CD14-positive monocyte (primary cell): Measurements from ENCODE around the gene IGSF8. TPM values are rescaled to one million over a fixed set of nuclear protein-coding genes. Genes with fewer than 3 reads are reported as not detected.

ENCODE experiments used
- DNase-seq, 3 donors: peaks; one replicate each; pipeline ENCODE4 v3.0.0-alpha.2; 2011 to 2022
- H2AFZ ChIP-seq: 2 replicates; pipeline ENCODE4 v1.6.0; 2012; ENCODE audit warnings: mild to moderate bottlenecking, low read depth, low read length, inconsistent platforms; ENCODE audit not compliant: insufficient read depth, poor library complexity, severe bottlenecking
- H3K27ac ChIP-seq, 2 donors: 1 replicate in 1 of 2; 2 replicates in 1 of 2; pipeline ENCODE4 v1.5.1; 2012 to 2013; ENCODE audit warnings: low read length in 2 of 2, control low read depth in 1 of 2, inconsistent platforms in 1 of 2, low read depth in 1 of 2, mild to moderate bottlenecking in 1 of 2
- H3K27me3 ChIP-seq, 2 donors: one replicate each; pipeline versions ENCODE4 v1.6.0 to v1.6.1; 2011 to 2013; ENCODE audit warnings: low read length in 2 of 2; ENCODE audit not compliant: control insufficient read depth in 2 of 2, insufficient read depth in 2 of 2
- H3K36me3 ChIP-seq, 2 donors: replicated peaks in 1 of 2; 1 replicate in 1 of 2; 2 replicates in 1 of 2; pipeline versions ENCODE4 v1.5.1 to v1.6.1; 2012 to 2013; ENCODE audit warnings: low read length in 2 of 2, control low read depth in 1 of 2, inconsistent platforms in 1 of 2, mild to moderate bottlenecking in 1 of 2; ENCODE audit not compliant: insufficient read depth in 2 of 2, control insufficient read depth in 1 of 2
- H3K4me1 ChIP-seq, 2 donors: 1 replicate in 1 of 2; 2 replicates in 1 of 2; pipeline versions ENCODE4 v1.5.1 to v1.6.1; 2012 to 2013; ENCODE audit warnings: low read length in 2 of 2, control low read depth in 1 of 2, inconsistent platforms in 1 of 2, mild to moderate bottlenecking in 1 of 2, moderate library complexity in 1 of 2; ENCODE audit not compliant: insufficient read depth in 2 of 2, control insufficient read depth in 1 of 2
- H3K4me2 ChIP-seq: replicated peaks from 2 replicates; pipeline ENCODE3; 2012; ENCODE audit warnings: low read length, moderate library complexity, mild to moderate bottlenecking; ENCODE audit not compliant: poor library complexity, severe bottlenecking; ENCODE audit errors: extremely low read depth
- H3K4me3 ChIP-seq, 3 experiments: fragments of 200-600 bp in 1 of 3; sonication (generic) in 1 of 3; replicated peaks in 1 of 3; 1 replicate in 2 of 3; 2 replicates in 1 of 3; pipeline ENCODE4 v1.5.1; 2011 to 2013; ENCODE audit warnings: low read length in 3 of 3, mild to moderate bottlenecking in 3 of 3, control low read depth in 2 of 3, low read depth in 2 of 3, inconsistent platforms in 1 of 3, moderate library complexity in 1 of 3
- H3K79me2 ChIP-seq: 2 replicates; pipeline ENCODE4 v1.6.0; 2012; ENCODE audit warnings: mild to moderate bottlenecking, control low read depth, inconsistent platforms, low read length, moderate library complexity; ENCODE audit not compliant: insufficient read depth
- H3K9ac ChIP-seq: 2 replicates; pipeline ENCODE4 v1.6.0; 2017; ENCODE audit warnings: low read length, mild to moderate bottlenecking; ENCODE audit not compliant: insufficient read depth, poor library complexity, severe bottlenecking
- H3K9me3 ChIP-seq, 2 donors: replicated peaks in 1 of 2; 1 replicate in 1 of 2; 2 replicates in 1 of 2; pipeline versions ENCODE4 v1.5.1 to v1.6.1; 2012 to 2013; ENCODE audit warnings: low read length in 2 of 2, control low read depth in 1 of 2; ENCODE audit not compliant: control insufficient read depth in 1 of 2, insufficient read depth in 1 of 2
- H4K20me1 ChIP-seq: 2 replicates; pipeline ENCODE4 v1.6.0; 2012; ENCODE audit warnings: mild to moderate bottlenecking, low read length, control low read depth, moderate library complexity; ENCODE audit not compliant: insufficient read depth
- H3K27ac Mint-ChIP-seq, 7 donors: one replicate each; pipeline ENCODE4 v1.8.0; 2020; ENCODE audit warnings: mild to moderate bottlenecking in 7 of 7, mixed read lengths in 7 of 7, moderate library complexity in 6 of 7, inconsistent platforms in 2 of 7
- H3K27me3 Mint-ChIP-seq, 3 donors: one replicate each; pipeline ENCODE4 v1.8.0; 2021 to 2022; ENCODE audit warnings: low read depth in 3 of 3, mild to moderate bottlenecking in 3 of 3, mixed read lengths in 3 of 3, moderate library complexity in 3 of 3, inconsistent platforms in 1 of 3
- H3K36me3 Mint-ChIP-seq, 2 donors: one replicate each; pipeline ENCODE4 v1.8.0; 2020; ENCODE audit warnings: mixed read lengths in 2 of 2, inconsistent platforms in 1 of 2, mild to moderate bottlenecking in 1 of 2
- H3K4me1 Mint-ChIP-seq: one replicate; pipeline ENCODE4 v1.8.0; 2020; ENCODE audit warnings: mild to moderate bottlenecking, mixed read lengths
- H3K4me3 Mint-ChIP-seq, 2 donors: one replicate each; pipeline ENCODE4 v1.8.0; 2020; ENCODE audit warnings: mild to moderate bottlenecking in 2 of 2, mixed read lengths in 2 of 2, moderate library complexity in 1 of 2
- H3K9me3 Mint-ChIP-seq, 7 donors: one replicate each; pipeline ENCODE4 v1.8.0; 2020 to 2022; ENCODE audit warnings: mixed read lengths in 7 of 7, mild to moderate bottlenecking in 6 of 7, moderate library complexity in 6 of 7, inconsistent platforms in 2 of 7
- WGBS: methylation state at CpG from one replicate; pipeline ENCODE4 v1.1.5; 2013; ENCODE audit warnings: missing lambda C conversion rate; ENCODE audit not compliant: insufficient coverage; 5-methylcytosine and 5-hydroxymethylcytosine counted together
- intact Hi-C, 2 donors: fragments of 100-400 bp; cut with micrococcal nuclease; formaldehyde crosslinking; loops; one replicate each; pipeline versions ENCODE4 v1.15.0 to v1.15.1; 2023
- polyA plus RNA-seq, 3 donors: library from polyadenylated mRNA; depleted of rRNA in 1 of 3; unstranded in 2 of 3; stranded (reverse) in 1 of 3; fragments of 300-500 nt in 2 of 3; fragments of >200 nt in 1 of 3; fragmentation: Illumina TruSeq in 2 of 3; gene quantifications; 1 replicate in 2 of 3; 2 replicates in 1 of 3; pipeline ENCODE4 v1.2.3, GENCODE V29; 2012 to 2021
- TF ChIP-seq, protein P1 (sequence below): fragments of 200-600 bp; IDR thresholded peaks from one replicate; pipeline ENCODE4 v1.8.0; 2022; ENCODE audit warnings: antibody characterized with exemption, mild to moderate bottlenecking

Gene IGSF8
- polyA plus RNA-seq, 3 donors, result 9.6 to 23.9 (median 10.8) TPM

DNA sequence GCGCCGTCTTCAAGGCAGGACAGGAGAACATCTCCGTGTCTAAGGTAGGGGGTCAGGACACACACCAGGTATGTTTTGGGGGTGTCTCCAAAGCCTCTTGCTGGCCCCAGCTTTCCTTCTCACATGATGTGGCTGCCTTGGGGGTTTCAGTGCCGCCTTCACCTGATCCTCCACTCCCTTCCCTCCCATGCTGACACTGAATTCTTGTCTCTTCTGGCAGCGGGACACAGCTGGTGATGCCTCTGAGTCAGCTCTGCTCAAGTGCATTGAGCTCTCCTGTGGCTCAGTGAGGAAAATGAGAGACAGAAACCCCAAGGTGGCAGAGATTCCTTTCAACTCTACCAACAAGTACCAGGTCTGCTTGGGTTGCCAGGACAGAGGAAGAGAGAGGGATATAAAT lies 30.6 kb upstream of the IGSF8 start:
- H3K27ac Mint-ChIP-seq, result peak overlapping the region in 1 of 7 donors; percentile 53
- peaks cover 0 to 2% (median 0%) of the 10 kb centered on the region in 7 donors for H3K9me3 Mint-ChIP-seq
- no peaks in the 10 kb centered on the region for H3K9me3 ChIP-seq
- TF ChIP-seq, protein P1, sequence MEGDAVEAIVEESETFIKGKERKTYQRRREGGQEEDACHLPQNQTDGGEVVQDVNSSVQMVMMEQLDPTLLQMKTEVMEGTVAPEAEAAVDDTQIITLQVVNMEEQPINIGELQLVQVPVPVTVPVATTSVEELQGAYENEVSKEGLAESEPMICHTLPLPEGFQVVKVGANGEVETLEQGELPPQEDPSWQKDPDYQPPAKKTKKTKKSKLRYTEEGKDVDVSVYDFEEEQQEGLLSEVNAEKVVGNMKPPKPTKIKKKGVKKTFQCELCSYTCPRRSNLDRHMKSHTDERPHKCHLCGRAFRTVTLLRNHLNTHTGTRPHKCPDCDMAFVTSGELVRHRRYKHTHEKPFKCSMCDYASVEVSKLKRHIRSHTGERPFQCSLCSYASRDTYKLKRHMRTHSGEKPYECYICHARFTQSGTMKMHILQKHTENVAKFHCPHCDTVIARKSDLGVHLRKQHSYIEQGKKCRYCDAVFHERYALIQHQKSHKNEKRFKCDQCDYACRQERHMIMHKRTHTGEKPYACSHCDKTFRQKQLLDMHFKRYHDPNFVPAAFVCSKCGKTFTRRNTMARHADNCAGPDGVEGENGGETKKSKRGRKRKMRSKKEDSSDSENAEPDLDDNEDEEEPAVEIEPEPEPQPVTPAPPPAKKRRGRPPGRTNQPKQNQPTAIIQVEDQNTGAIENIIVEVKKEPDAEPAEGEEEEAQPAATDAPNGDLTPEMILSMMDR, result no peak
- H3K79me2 ChIP-seq, result no peaks in the 10 kb centered on the region
- no peaks in the 10 kb centered on the region for H3K27me3 ChIP-seq
- DNase-seq, result no peak
- no peaks in the 10 kb centered on the region for H3K36me3 Mint-ChIP-seq
- no peak overlapping the region for H3K9ac ChIP-seq
- no peaks in the 10 kb centered on the region for H3K4me1 Mint-ChIP-seq
- H3K4me1 ChIP-seq, result no peaks in the 10 kb centered on the region
- no peak overlapping the region for H3K27ac ChIP-seq
- no peak overlapping the region for H3K4me3 ChIP-seq
- H3K4me2 ChIP-seq, result no peak overlapping the region
- H2AFZ ChIP-seq, result no peak overlapping the region
- intact Hi-C loops, result no loop called here
- WGBS, result 78% methylated on average over 1 of the region's 5 CpGs
- H3K27me3 Mint-ChIP-seq, result peaks cover 5 to 9% (median 6%) of the 10 kb centered on the region in 3 donors
- H3K4me3 Mint-ChIP-seq, result no peak overlapping the region
- no peaks in the 10 kb centered on the region for H4K20me1 ChIP-seq
- no peaks in the 10 kb centered on the region for H3K36me3 ChIP-seq

DNA sequence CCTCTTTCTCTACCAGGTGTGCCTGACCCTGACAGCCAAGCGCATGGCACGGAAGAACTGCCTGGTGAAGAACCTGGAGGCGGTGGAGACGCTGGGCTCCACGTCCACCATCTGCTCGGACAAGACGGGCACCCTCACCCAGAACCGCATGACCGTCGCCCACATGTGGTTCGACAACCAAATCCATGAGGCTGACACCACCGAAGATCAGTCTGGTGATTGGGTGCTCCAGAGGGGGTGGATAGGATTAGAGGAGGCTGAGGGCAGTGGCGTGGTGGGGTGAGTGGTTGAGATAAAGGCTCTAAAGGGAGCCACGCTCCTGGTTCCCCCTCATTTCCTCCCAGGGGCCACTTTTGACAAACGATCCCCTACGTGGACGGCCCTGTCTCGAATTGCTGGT lies 30.2 kb upstream of the IGSF8 start:
- peaks cover 0 to 2% (median 0%) of the 10 kb centered on the region in 7 donors for H3K9me3 Mint-ChIP-seq
- Histone ChIP-seq H3K4me2 (no peak overlapping the region), H3K36me3 (no peaks in the 10 kb centered on the region), H3K9ac (no peak overlapping the region), H2AFZ (no peak overlapping the region), H3K4me3 (no peak overlapping the region), H3K79me2 (no peaks in the 10 kb centered on the region), H3K27ac (no peak overlapping the region), H3K9me3 (no peaks in the 10 kb centered on the region), H4K20me1 (no peaks in the 10 kb centered on the region), H3K27me3 (no peaks in the 10 kb centered on the region), H3K4me1 (no peaks in the 10 kb centered on the region)
- TF ChIP-seq, protein P1, result no peak
- 98% methylated on average over 8 of the region's 18 CpGs for WGBS
- peaks cover 5 to 9% (median 6%) of the 10 kb centered on the region in 3 donors for H3K27me3 Mint-ChIP-seq
- H3K27ac Mint-ChIP-seq, result no peak overlapping the region
- no peak for DNase-seq
- intact Hi-C loops, result no loop called here
- H3K36me3 Mint-ChIP-seq, result no peaks in the 10 kb centered on the region
- H3K4me1 Mint-ChIP-seq, result no peaks in the 10 kb centered on the region
- H3K4me3 Mint-ChIP-seq, result no peak overlapping the region
